Activated CD8-positive, alpha-beta memory T cell treated with anti-CD3 and anti-CD28 coated beads for 1 hour (primary cell): ENCODE data around the gene DNAH14.
"Not testable (repeated sequence)": the region's sequence is repeated elsewhere in the genome, so short reads cannot be mapped to it uniquely, and the experiment has no call there.

ENCODE experiments used
- DNase-seq, 2 donors: peaks; one replicate each; pipeline ENCODE4 v3.0.0-alpha.2; 2020; ENCODE audit warnings: low read depth in 1 of 2; ENCODE audit errors: extremely low read depth in 1 of 2

Gene DNAH14

DNA sequence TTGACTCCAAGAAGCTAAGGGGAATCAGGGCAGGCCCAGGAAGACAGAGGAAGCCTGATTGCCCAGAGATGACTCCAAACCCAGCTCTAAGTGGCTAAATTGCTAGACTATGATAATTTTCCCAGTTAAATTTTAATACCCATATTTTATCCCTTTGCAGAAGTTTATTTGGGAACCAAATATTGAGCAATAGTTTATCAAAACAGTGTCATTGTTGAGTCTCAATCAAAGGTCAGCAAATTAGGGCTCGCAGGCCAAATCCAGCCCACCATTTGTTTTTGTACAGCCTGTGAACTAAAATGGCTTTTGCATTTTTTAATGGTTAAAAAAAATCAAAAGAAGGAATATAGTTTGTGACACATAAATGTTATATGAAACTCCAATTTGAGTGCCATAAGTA, 451.2 kb downstream of the DNAH14 start:
- no peak for DNase-seq

DNA sequence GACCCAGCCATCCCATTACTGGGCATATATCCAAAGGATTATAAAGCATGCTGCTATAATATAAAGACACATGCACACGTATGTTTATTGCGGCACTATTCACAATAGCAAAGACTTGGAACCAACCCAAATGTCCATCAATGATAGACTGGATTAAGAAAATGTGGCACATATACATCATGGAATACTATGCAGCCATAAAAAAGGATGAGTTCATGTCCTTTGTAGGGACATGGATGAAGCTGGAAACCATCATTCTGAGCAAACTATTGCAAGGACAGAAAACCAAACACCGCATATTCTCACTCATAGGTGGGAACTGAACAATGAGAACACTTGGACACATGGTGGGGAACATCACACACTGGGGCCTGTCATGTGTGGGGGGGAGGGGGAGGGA, 457.4 kb downstream of the DNAH14 start:
- not testable (repeated sequence) for DNase-seq

DNA sequence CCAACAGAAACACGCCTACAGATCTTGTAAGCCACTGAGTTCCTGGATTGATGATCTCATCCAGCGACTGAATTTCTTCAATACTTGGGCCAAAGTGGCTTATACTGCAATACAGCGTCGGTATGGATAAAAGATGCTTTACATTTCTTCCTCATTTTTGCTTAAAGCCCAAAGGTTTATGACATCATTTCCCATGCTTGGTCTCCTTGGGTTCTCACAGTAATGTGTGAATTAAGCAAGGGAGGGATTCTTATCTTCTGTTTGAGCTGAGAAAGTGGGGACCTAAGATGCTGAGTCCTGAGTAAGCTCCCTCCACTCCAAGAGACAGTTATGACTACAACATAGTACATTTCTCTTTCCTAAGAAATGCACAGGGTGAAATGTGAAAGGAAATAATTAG, 458.9 kb downstream of the DNAH14 start:
- DNase-seq: no peak

DNA sequence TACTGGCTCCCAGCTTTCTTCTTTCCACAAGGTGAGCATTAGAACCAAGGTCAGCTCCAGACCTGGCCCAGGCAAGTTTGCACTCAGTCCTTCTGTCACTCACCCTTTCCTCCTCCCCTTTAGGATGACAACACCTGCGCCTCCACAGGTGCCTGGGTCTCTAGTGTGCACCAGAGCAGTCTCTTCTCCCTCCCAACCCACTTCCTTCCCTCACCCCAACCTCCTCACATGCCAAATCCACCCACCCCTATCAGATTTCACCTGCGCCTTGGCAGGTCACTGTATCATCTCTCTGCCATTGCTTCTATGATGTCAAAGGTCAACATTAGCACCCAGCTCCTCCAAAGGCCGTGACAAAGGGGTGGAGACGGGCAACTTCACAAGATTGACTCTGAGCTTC, 460.4 kb downstream of the DNAH14 start:
- no peak for DNase-seq

DNA sequence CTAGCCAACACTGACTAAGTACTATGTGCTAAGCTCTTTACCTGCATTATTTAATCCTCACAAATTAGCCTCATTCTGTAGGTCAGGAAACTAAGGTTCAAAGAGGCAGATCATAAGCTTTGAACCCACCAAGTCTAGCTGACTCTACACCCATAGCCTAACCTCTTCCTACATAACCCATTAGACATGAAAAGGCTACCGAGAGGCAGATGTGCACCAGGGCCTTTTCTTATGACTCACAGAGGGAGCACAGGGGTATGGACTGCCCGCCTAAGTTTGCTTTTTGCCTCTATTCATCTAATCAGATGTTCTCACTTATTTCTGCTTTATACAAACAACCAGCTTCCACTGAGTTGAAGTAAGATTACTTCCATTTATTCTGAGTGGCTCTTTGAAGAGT, 466.9 kb downstream of the DNAH14 start:
- no peak for DNase-seq

DNA sequence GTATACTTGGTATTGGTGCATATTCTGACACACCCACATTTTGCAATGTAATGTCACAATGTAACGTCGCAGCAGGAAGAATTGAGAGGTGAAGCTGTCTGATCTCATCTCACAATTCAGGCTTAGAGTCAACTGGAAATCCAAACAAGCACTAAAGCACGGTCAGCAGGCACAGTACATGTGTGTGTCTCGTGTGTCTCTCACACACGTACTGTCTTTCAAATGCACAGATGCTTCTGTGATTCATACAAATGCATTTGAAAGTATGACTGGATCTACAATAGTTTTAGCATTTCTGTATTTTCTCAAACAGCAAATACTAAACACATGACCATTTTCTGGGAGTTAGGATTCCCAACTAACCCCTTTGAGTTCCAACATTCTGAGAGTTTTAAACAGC, 471.5 kb downstream of the DNAH14 start:
- no peak for DNase-seq

DNA sequence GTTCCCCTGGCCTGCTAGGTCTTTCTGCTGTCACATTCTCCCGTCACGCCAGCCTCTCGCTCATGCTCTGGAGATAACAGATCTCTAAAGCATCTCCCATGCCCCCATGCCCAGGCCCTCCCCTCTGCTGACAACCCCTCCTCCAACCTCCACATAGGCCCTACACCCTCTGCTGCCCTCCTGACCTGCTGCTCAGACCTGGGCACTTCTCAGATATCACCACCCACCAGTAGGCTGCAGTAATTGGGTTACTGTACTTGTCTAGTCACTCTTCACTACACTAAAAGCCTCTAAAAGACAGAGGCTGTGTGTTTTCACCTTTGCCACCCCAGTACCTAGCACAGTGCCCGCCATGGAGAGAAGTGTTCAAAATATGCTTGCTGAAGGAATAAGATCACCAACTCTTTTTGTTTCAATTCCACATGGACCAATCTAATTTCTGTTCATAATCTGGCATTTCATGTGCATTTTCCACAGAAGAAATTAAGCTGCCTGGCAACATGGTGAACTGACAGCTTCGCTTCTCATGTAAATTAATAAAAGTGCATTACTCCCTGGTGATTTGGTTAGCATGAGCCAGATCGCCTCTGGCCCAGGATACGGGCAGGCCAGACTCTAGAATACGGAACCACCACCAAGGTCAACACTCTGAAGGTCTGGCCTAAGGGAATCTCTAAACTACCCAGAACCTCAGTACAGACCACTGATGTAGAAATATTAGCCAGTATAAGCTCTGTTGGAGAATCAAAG, 477.7 kb downstream of the DNAH14 start:
- DNase-seq: no peak

DNA sequence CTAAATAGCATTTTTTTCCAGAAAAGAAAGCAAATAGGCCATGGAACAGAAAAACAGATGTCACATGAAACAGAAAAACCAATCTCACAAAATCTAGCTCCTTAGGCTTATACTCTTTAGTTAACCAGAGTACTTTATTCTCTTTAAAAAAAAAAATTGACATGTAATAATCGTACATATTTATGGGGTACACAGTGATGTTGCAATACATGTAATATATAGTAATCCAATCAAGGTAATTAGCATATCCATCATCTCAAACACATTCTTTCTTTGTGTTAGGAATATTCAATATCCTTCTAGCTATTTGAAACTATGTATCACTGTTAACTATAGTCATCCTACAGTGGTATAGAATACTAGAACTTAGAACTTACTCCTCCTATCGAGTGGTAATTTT, 478.3 kb downstream of the DNAH14 start:
- no peak for DNase-seq

DNA sequence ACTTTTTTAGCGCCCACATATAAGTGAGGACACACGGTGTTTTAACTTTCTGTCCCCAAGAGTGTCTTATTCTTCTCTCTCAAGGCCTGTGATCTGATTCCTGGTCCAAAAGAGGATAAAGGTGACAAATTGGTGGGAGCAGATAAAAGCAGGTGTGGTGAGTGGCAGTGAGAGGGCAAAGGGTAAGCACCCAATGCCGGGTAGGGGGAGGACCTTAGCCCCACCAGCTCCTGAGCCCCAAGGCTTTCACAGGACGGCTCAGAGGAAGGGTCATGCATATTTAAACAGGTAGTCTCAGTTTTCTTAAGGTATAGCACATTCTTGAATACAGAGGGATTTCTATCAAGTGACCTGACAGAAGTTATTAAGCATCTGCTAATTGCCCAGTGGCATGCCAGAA, 478.8 kb downstream of the DNAH14 start:
- DNase-seq: no peak

DNA sequence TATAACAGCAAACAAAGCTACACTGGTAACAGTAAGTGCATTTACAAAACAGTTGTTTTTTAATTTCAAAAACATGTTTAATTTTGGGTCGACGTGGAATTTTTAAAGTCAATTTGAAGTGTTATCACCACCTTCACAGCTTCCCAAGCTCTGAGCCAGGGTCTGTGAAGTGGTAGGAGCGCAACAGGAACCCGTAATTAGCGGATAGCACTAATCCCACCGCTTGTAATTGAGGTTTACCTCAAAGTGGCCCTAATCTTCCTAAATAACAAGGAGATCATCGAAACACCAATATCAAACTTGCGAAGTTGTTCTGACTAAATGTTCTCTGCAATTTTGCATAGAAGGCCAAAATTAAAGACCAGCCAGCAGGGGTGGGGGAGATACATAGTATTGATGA, 479.6 kb downstream of the DNAH14 start:
- DNase-seq: no peak

DNA sequence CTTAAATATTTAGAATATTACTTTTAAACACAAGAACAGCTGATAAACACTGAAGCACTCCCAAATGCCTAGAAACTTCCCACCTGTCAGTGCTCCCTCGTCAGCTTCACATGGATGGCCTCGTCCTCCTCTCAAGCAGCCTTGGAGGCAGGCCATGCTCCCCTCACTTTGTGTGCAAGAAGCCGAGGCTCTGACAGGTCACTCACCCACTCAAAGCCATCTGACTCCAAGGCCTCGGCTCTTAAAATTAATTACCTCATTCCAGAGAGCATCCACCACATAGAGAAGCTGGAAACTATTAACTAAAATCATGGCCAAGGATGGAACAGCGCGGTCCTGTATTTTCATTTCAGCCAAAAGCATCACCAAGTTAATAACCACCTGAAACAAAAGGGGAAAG, 480.6 kb downstream of the DNAH14 start:
- DNase-seq: no peak

DNA sequence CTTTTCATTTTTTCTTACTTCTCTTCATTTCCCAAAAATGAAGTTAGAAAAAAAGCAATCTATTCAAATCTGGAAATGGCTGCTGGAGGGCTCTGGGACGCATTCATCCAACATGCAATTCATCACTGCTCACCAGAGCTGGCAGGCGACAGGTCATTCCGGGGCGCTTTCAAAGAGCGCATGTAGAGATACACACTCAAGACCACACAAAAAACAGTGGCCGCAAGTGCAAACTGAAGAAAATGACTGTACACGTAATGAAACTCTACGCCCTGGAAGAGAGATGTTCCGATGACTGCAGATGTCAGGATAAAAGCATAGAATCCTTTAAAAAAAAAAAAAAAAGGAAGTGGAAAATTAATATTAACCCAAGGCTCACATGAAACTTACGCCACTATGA, 482.8 kb downstream of the DNAH14 start:
- DNase-seq: no peak

DNA sequence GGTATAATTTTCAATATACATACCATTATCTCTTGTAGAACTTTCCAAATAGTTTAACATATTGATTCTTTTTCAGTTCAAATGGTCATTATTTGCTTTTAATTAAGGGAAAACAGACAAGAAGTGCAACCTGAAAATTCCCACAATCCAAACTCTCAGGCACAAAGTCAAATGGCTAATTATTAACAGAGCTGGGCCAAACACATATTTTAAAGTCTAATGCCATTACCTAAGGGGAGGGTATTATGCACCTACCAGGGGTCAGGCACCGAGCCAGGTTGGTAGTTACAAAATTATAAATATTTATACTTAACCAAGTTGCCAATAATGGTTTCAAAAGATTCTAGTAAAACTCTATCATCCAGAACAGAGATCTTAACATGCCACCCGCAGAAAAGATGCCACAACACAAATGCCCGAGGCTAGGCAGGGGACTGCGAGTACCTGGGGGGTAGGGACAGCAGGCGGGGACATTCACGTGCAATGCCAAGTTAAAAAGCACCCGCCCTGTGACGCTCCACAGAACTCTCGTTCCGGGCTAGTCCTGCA, 483.4 kb downstream of the DNAH14 start:
- DNase-seq: no peak

DNA sequence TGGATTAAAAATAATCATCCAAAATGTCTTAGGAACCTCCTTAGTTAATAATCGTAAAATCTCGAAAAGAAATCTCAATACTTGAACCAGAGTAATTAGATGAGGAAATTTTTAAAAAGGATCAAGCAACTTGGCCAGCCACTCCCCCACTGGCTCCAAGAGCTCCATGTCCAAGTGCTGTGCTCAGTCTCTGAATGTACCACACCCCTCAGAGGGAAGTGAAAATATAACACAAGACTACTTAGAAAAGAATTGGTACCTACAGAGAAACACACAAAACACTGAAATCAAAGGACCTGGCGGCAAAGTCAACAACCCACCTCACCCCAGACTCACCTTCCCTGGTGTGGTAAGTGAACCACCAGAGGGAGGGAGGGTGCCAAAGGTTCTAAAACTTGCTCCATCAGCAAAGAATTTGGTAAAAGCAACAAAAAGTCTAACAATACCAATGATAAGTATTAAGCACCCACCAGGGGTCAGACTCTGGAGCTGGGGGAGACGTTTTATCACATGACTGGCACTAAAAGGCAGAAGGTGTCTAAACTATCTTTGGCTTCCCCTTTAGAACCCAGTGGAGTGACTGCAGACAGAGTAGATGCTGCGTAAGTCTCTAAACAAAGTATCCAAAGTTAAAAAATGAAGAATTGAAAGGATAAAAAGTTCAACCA, 484.4 kb downstream of the DNAH14 start:
- no peak for DNase-seq

DNA sequence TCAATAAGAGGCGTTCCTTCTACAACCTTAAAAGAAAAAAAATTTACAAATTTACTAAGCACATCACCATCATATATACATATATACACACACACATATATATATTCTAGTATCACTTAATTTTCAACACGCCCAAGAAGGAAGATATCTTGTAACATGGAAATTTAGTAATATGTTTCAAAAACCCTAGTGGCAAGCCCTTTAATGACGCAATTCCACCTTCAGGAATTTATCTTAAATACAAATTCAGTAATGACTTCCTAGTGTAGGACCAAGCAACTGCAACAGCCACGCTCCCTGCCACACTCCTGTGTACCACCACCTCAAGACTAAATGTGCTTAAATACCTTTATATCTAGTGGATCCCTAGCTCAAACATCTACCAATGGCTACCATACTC, 485.8 kb downstream of the DNAH14 start:
- DNase-seq: no peak

DNA sequence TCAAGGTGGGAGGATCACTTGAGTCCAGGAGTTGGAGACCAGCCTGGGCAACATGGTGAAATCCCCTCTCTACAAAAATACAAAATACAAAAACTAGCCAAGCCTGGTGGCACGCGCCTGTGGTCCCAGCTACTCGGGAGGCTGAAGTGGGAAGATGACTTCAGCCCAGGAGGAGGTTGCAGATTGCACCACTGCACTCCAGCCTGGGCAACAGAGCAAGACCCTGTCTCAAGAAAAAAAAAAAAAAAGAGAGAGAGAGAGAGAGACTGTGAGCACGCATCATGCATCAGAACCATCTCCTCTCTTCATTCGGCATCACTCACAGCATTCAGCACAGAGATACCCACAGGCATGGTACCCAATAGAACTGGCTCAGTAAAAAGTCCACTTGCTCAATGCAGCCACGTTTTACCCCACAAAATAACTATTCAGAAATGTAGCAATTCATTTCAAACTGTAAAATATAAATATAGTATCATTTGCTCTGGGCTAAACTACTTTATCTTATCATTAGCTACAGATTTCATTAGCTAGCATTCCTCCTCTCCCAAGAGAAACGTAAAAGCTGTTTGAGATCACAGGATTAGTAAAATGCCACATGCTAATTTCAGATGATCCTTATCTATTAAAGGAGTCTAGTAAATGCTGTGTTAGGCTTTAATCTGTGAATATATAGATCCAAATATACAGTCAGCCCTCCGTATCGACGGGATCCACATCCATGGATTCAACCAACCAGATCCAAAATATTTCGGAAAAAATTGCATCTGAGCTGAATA, 486.7 kb downstream of the DNAH14 start:
- DNase-seq: no peak

DNA sequence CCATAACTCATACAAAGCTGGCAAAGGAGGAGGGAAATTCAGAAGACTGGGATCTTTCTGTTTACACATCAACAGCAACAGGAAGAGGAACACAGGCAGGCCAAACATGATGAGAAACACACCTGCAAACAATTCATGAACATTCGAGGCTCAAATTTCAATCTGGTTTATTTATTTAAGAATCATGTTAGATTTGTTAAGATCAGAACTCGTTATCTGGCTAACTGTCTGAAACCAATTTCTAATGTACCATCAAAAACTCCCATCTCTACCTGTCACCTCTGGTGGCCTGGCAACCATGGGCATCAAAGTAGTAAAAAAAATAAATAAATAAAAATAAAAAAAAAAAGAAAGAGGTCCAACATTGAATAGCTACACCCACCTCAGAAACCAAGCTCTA, 488.6 kb downstream of the DNAH14 start:
- no peak for DNase-seq

DNA sequence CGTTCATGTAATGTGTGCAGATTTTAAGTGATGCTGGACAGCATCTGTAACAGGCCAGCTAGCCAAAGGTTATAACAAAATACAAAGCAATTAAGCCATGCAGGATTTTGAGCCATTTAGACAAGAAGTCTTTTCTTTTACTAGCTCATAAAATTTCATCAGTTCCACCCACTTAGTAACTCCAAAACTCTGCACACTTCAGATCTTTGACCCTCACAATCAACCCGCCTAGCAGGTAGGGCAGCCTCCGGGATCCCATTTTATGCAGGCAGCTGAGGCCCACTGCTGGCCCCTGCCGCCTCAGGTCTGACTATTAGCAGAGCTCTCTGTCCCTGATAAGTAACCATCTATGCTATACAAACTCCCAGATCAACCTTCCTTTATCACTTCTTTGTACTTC, 489.1 kb downstream of the DNAH14 start:
- no peak for DNase-seq

DNA sequence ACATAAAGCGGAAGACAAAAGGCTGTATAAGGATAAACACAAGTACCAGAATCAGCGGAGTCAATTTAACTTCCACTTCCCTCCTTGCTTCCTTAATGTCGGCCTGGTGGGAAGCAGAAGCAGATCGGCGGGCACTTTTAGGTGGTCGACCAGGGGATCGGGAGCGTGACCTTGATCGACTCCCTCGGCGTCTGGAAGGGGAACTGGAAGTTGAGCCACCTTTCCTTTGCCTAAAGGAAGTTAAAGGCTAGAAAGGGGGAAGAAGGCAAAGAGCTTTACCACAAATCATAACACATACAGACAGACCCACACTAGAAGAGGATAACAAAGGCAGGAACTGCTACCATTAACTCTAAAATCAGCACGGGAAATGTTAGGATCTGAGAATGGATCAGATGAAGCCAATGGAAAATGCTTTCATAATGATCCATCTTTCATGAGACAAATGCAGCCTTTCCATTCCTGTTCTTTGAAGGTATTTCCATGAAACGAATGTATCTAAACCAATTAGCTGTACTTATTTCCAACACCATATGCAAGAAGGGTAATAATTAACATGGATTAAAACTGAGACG, 492.6 kb downstream of the DNAH14 start:
- DNase-seq: no peak

DNA sequence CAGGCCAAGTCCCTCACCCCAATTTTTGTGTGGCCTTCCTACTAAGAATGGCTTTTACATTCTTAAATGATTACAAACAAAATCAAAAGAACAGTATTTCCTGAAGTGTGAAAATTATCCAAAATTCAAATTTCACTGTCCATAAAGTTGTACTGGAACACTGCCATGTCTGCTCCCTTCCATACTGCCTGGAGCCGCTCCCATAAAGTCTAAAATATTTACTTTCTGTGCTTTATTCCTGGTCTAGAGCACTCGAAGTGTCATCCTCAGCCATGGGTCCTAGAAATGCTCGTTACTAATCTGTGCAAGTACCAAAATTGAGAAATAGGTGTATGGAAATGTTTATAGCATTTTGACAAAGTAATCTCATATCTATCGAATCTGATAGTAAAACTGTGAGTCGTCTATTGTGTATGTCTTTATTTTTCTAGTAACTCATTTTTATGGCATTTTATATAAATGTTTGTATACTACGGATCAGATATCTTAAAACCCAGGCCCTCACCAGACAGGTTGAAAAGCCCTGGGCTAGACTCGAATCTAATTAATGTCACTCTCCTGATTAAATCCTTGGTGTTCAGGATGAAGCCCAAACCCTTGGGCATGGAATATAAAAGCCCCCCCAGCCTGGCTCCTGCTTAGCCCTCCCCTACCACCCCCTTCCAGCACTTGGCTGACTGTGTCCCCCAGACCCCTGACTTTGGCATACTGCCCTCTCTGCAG, 493.5 kb downstream of the DNAH14 start:
- DNase-seq: no peak

DNA sequence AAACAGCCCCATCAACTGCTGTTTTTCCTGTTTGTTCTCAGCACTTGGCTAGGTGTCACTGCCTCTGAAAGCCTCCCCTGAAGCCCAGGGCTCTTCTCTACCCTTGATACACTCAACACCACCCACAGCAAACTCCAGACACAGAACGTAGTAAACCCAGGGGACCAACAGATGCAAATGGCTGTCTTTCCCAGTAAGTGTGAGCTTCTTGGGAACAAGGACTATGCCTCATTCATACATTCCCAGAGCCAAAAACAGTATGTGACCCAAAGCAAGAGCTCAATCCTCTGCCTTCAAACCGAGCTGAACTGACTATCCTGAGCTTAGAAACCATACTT, 494.0 kb downstream of the DNAH14 start:
- no peak for DNase-seq
